ENCODE data around the gene ZDHHC14.
"Not testable (repeated sequence)": the region's sequence is repeated elsewhere in the genome, so short reads cannot be mapped to it uniquely, and the experiment has no call there.

ZDHHC14 gene

DNA sequence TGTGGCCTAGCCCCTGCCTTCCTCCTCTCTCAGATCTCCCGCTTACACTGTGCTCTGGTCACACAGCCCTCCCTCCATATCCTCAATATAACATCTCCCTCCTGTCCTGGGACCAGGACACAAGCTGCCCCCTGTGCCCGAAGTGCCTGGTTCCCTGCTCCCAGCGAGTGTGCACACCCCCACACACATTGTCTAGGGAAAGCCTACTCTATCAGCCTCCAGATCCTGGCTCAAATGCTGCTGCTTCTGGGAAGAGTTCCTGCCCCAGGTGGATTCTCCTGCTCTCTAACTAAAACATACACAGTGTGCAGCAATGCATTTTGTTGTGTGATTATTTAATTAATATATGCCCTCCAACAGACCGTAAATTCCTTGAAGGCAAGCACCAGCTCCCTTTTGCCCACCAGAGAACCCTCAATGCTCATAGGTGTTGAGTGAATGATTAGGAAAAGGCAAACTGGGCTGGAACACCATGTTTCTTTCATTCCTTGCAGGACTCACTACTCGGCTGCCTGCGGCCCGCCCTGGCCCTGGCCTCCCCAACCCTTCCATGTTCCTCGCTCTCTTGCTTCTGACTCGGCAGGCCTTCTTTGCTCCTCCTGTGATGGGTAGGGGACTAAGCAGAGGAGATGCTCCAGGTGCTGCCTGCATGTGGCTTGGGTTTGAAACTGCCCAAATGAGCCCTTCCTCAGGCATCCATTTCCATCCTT is 194.6 kb downstream of the ZDHHC14 start:
- Histone ChIP-seq H3K4ac (ENCODE audit: low read depth, low read length) (no peak overlapping the region), H3K27me3 (ENCODE audit: insufficient read depth, low read length, poor library complexity) (no peaks in the 10 kb centered on the region), H3K79me2 (ENCODE audit: control insufficient read depth, insufficient read depth, low read length) (no peaks in the 10 kb centered on the region), H3K4me1 (ENCODE audit: control insufficient read depth, low read depth, low read length) (no peaks in the 10 kb centered on the region), H3K23ac (ENCODE audit: low read length) (no peak overlapping the region), H2BK120ac (ENCODE audit: low read depth, low read length) (no peak overlapping the region), H3K79me1 (ENCODE audit: low read length) (no peaks in the 10 kb centered on the region), H2BK5ac (ENCODE audit: low read length) (no peak overlapping the region), H2BK15ac (replicated peaks; ENCODE audit: low read depth) (no peak overlapping the region), H2AK5ac (ENCODE audit: low read length) (no peak overlapping the region), H3K4me2 (ENCODE audit: low read length) (no peak overlapping the region), H4K8ac (ENCODE audit: low read depth, low read length) (no peak overlapping the region), H3K4me3 (ENCODE audit: low read length) (no peak overlapping the region), H3K9ac (ENCODE audit: low read length) (no peak overlapping the region), H3K27ac (ENCODE audit: low read depth, low read length) (no peak overlapping the region), H4K5ac (ENCODE audit: low read length) (no peak overlapping the region), H3K18ac (ENCODE audit: low read length) (no peak overlapping the region), H3K36me3 (ENCODE audit: control insufficient read depth, insufficient read depth, low read length) (no peaks in the 10 kb centered on the region), H3K56ac (ENCODE audit: low read length) (no peak overlapping the region)
- no peak for DNase-seq
- WGBS (ENCODE audit: extremely low coverage, insufficient coverage, low lambda C conversion rate): no CpG with 5 or more reads among the region's 9 CpGs

GRCh38 chr6:157576991-157577390 is 196.0 kb downstream of the ZDHHC14 start:
- not testable (repeated sequence) for H3K4me1 ChIP-seq (ENCODE audit: control insufficient read depth, low read depth, low read length); H3K9ac ChIP-seq (ENCODE audit: low read length); H3K4ac ChIP-seq (ENCODE audit: low read depth, low read length); H3K4me3 ChIP-seq (ENCODE audit: low read length); H2AK5ac ChIP-seq (ENCODE audit: low read length); H3K18ac ChIP-seq (ENCODE audit: low read length); H4K8ac ChIP-seq (ENCODE audit: low read depth, low read length); H3K79me2 ChIP-seq (ENCODE audit: control insufficient read depth, insufficient read depth, low read length); H3K79me1 ChIP-seq (ENCODE audit: low read length); DNase-seq; H3K23ac ChIP-seq (ENCODE audit: low read length); H3K36me3 ChIP-seq (ENCODE audit: control insufficient read depth, insufficient read depth, low read length); H2BK120ac ChIP-seq (ENCODE audit: low read depth, low read length); H4K5ac ChIP-seq (ENCODE audit: low read length); H3K4me2 ChIP-seq (ENCODE audit: low read length); H2BK15ac ChIP-seq (replicated peaks; ENCODE audit: low read depth); H3K27me3 ChIP-seq (ENCODE audit: insufficient read depth, low read length, poor library complexity); H2BK5ac ChIP-seq (ENCODE audit: low read length); H3K27ac ChIP-seq (ENCODE audit: low read depth, low read length); H3K56ac ChIP-seq (ENCODE audit: low read length)

- H3K4ac ChIP-seq (ENCODE audit: low read depth, low read length); H2AK5ac ChIP-seq (ENCODE audit: low read length); H3K4me3 ChIP-seq (ENCODE audit: low read length); H3K27ac ChIP-seq (ENCODE audit: low read depth, low read length); H3K79me1 ChIP-seq (ENCODE audit: low read length); H2BK15ac ChIP-seq (replicated peaks; ENCODE audit: low read depth); H3K23ac ChIP-seq (ENCODE audit: low read length); H3K36me3 ChIP-seq (ENCODE audit: control insufficient read depth, insufficient read depth, low read length); H3K9ac ChIP-seq (ENCODE audit: low read length); H3K4me2 ChIP-seq (ENCODE audit: low read length); H4K8ac ChIP-seq (ENCODE audit: low read depth, low read length); H2BK120ac ChIP-seq (ENCODE audit: low read depth, low read length); H3K56ac ChIP-seq (ENCODE audit: low read length); H3K18ac ChIP-seq (ENCODE audit: low read length); H4K5ac ChIP-seq (ENCODE audit: low read length); DNase-seq; H2BK5ac ChIP-seq (ENCODE audit: low read length); H3K79me2 ChIP-seq (ENCODE audit: control insufficient read depth, insufficient read depth, low read length); H3K4me1 ChIP-seq (ENCODE audit: control insufficient read depth, low read depth, low read length); H3K27me3 ChIP-seq (ENCODE audit: insufficient read depth, low read length, poor library complexity): not testable (repeated sequence)
- no CpG with 5 or more reads among the region's 2 CpGs for WGBS (ENCODE audit: extremely low coverage, insufficient coverage, low lambda C conversion rate)
Measured at GRCh38 chr6:157578527-157578926, 197.5 kb downstream of the ZDHHC14 start.

GRCh38 chr6:157579467-157580031 is 198.6 kb downstream of the ZDHHC14 start:
- H3K79me1 ChIP-seq (ENCODE audit: low read length): no peaks in the 10 kb centered on the region

DNA sequence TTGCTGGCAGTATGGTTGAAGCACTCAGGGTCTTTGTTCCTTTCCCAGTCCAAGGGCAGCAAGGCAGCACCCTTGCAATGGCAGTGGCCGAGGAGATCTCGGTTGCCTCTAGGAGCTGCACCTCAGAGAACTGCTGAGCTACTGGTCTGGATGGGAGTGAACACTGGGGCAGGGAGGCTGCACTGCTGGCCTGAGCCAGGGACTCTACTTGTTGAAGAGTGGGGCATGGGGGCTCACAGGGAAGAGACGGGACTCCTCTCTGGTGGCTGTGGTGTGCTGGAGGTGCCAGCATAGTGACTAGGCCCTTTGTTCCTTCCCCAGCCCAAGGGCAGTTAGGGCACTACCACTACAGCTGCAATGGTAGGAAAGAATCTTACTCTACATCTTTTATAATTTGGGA is 203.0 kb downstream of the ZDHHC14 start:
- Histone ChIP-seq H2AK5ac (ENCODE audit: low read length) (no peak overlapping the region), H2BK15ac (replicated peaks; ENCODE audit: low read depth) (no peak overlapping the region), H4K5ac (ENCODE audit: low read length) (no peak overlapping the region), H3K27me3 (ENCODE audit: insufficient read depth, low read length, poor library complexity) (no peaks in the 10 kb centered on the region), H3K9ac (ENCODE audit: low read length) (no peak overlapping the region), H3K79me2 (ENCODE audit: control insufficient read depth, insufficient read depth, low read length) (no peaks in the 10 kb centered on the region), H3K4ac (ENCODE audit: low read depth, low read length) (no peak overlapping the region), H3K23ac (ENCODE audit: low read length) (no peak overlapping the region), H3K79me1 (ENCODE audit: low read length) (no peaks in the 10 kb centered on the region), H3K4me2 (ENCODE audit: low read length) (no peak overlapping the region), H2BK5ac (ENCODE audit: low read length) (no peak overlapping the region), H3K18ac (ENCODE audit: low read length) (no peak overlapping the region), H3K4me3 (ENCODE audit: low read length) (no peak overlapping the region), H4K8ac (ENCODE audit: low read depth, low read length) (no peak overlapping the region), H3K4me1 (ENCODE audit: control insufficient read depth, low read depth, low read length) (no peaks in the 10 kb centered on the region), H2BK120ac (ENCODE audit: low read depth, low read length) (no peak overlapping the region), H3K36me3 (ENCODE audit: control insufficient read depth, insufficient read depth, low read length) (no peaks in the 10 kb centered on the region), H3K56ac (ENCODE audit: low read length) (no peak overlapping the region), H3K27ac (ENCODE audit: low read depth, low read length) (no peak overlapping the region)
- DNase-seq: no peak
- no CpG with 5 or more reads among the region's 3 CpGs for WGBS (ENCODE audit: extremely low coverage, insufficient coverage, low lambda C conversion rate)

More at GRCh38 chr6:157579467-157580031, 198.6 kb downstream of the ZDHHC14 start:
- H3K4ac ChIP-seq (ENCODE audit: low read depth, low read length): no peak overlapping the region
- H3K4me3 ChIP-seq (ENCODE audit: low read length): no peak overlapping the region
- no peak overlapping the region for H2BK15ac ChIP-seq (replicated peaks; ENCODE audit: low read depth)
- no peaks in the 10 kb centered on the region for H3K79me2 ChIP-seq (ENCODE audit: control insufficient read depth, insufficient read depth, low read length)
- no peak overlapping the region for H3K23ac ChIP-seq (ENCODE audit: low read length)
- no peaks in the 10 kb centered on the region for H3K36me3 ChIP-seq (ENCODE audit: control insufficient read depth, insufficient read depth, low read length)
- DNase-seq: no peak
- WGBS (ENCODE audit: extremely low coverage, insufficient coverage, low lambda C conversion rate): no CpG with 5 or more reads among the region's 3 CpGs
- H4K8ac ChIP-seq (ENCODE audit: low read depth, low read length): no peak overlapping the region
- no peak overlapping the region for H3K56ac ChIP-seq (ENCODE audit: low read length)
- no peak overlapping the region for H4K5ac ChIP-seq (ENCODE audit: low read length)
- no peak overlapping the region for H2BK5ac ChIP-seq (ENCODE audit: low read length)
- H3K9ac ChIP-seq (ENCODE audit: low read length): no peak overlapping the region
- H2AK5ac ChIP-seq (ENCODE audit: low read length): no peak overlapping the region
- no peak overlapping the region for H3K18ac ChIP-seq (ENCODE audit: low read length)
- H3K4me1 ChIP-seq (ENCODE audit: control insufficient read depth, low read depth, low read length): no peaks in the 10 kb centered on the region
- H3K27me3 ChIP-seq (ENCODE audit: insufficient read depth, low read length, poor library complexity): no peaks in the 10 kb centered on the region
- no peak overlapping the region for H2BK120ac ChIP-seq (ENCODE audit: low read depth, low read length)
- H3K27ac ChIP-seq (ENCODE audit: low read depth, low read length): no peak overlapping the region
- H3K4me2 ChIP-seq (ENCODE audit: low read length): no peak overlapping the region

Measured in mesendoderm (in vitro differentiated cells).